Measurements from ENCODE around the gene MICAL3.

MICAL3 gene

GRCh38 chr22:17926516-17926915 is 97.8 kb downstream of the MICAL3 start:
- no peak for DNase-seq

- no peak for DNase-seq
Observed at GRCh38 chr22:17925431-17925841, 98.9 kb downstream of the MICAL3 start.

- DNase-seq: no peak
Observed at GRCh38 chr22:17924735-17925364, 99.5 kb downstream of the MICAL3 start.

- DNase-seq: no peak
Observed at GRCh38 chr22:17924076-17924475, 100.3 kb downstream of the MICAL3 start.

DNA sequence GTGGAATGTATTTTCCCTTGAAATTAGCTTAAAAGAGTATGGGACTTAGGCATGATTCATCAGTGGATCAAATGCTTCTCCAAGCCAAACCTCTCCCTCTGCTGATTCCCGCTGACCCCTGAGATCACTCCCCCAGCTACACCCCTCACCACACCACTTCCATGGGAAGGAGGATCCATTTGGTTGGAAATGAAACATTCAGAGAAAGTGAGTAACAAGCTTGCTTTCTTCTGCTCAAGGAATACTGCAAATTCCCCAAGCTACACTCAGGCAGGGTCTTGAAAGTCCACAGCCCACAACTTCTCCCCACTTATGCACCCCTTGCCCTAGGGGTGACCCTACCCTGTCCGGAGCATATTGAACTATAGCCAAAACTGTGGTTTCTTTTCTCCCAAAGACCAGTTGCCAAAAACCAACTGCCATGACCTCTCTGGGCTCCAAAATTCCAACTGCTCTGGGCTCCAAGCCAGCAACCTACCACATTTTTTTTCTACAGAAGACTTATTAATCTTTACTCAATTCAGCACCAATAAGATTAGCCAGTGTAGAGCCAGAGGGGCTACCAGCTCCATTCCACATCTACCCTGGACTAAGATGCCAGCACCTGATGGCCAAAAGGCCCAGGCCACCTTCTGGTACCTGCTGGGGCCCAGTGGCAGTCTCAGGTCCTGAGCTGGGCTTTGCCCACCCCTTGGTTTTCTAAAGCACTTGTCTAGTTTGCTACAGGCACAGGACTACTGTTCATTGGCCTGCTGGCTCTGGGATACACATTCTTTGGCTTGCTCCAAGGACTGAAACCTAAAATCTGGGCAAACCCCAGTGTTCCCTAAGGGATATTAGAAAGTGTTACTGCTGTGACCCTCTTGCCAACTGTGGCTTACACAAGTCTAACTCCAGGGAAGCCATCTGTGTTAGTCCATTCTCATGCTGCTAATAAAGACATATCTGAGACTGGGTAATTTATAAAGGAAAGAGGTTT is 101.1 kb downstream of the MICAL3 start:
- DNase-seq: no peak

DNA sequence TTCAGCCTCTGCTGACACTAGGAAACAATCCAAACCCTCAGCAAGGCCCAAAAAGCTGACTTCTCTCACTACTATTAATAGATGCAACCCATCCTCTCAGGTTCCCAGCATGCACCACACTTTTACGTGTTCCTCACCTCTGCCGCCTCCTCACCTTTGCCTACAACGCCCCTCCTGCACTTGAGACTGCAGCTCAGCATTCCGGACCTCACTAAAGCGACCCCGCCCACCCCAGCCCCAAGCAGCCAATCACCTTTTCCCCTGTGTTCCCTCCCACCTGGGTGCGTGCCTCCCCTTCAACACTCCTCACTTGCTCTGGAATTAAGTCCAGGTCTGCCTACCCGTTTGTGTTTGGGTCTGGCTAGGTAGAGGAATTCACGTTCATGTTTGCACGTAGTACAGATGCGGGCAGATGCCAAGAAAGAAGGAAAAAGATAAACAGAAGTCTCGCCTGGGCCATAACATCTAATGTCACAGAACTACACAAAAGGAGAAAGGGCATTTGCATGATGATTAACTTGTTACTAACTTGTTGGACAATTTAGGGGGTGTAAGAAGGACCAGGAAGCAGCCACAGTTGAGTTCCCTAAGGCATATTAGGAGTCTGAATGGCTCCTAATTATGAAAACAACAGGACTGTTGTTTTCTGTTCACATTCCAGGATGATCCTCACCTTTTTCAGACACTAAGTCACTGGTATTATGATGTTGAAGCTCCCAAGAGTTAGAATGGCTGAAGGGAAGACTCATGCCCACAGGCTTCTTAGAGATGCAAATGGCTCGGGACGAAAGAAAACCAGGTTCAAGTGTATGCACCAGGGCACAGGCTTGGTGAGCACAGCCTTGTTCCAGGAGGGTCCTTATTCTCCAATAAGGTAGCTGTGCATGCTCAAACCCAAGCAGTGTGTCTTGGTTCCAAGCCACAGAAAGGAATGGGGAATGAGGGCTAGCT is 102.2 kb downstream of the MICAL3 start:
- DNase-seq: no peak

DNA sequence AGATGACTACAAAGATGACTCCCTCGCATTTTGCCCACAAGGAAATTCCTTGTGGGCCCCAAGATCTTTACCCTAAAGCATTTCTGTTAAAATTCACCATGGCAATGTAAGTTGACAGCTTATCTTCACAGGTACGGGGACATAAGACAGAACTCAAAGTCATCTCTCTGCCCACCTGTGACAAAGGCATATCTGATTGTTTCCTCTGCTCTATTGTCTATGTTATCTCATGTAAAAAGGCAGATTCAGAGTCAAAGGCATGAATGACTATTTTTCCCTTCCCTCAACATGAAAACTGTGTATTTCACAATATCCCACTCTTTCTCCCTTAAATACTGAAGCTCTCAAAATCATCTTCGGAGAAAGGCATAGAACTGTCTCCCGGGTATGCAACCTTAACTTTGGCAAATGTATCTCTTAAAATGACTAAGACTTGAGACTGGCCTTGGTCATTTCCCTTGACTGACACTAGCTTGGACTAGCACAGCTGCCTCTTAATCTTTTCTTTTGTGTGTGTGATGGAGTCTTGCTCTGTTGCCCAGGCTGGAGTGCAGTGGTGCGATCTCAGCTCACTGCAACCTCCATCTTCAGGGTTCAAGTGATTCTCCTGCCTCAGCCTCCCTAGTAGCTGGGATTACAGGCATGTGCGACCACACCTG is 103.2 kb downstream of the MICAL3 start:
- DNase-seq: no peak

GRCh38 chr22:17920145-17920605 is 104.2 kb downstream of the MICAL3 start:
- no peak for DNase-seq

DNA sequence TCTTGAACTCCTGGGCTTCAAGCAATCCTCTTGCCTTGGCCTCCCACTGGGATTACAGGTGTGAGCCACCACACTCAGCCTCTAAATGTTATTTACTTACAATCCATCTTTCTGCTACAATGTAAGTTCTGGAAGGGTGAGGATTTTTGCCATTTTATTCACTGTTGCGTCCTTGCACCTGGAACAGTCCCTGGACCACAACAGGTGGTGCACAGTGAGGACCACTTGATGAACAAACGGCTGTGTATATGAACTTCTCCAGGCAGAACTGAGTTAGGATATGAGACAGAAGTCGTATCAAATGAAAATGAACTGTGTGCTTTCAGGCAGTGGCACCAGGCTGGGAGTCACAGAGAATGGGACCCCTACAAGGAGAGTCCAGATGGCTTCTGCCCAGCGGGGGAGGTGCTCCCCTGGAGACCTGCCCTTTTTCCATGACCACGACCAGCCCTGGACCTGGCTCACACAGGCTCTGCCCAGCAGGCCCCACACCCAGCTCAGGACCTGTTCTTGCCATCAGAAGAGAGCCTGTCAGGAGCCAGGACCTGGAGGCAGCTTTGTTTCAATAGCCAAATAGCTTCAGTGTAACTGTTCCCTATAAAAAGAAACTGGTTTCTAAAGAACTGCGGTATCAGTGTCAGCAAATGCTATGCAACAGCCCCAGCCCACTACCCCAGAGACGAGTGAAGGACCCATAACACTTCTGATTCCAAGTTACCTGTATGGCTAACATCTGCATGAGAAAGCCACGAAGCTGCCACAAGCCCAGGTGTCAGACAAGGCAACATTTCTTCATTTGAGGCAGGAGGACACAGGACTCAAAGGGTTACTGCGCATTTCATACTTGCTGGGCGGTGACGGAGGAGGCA is 104.9 kb downstream of the MICAL3 start:
- DNase-seq: no peak

- no peak for DNase-seq
Observed at GRCh38 chr22:17918840-17919239, 105.5 kb downstream of the MICAL3 start.

DNA sequence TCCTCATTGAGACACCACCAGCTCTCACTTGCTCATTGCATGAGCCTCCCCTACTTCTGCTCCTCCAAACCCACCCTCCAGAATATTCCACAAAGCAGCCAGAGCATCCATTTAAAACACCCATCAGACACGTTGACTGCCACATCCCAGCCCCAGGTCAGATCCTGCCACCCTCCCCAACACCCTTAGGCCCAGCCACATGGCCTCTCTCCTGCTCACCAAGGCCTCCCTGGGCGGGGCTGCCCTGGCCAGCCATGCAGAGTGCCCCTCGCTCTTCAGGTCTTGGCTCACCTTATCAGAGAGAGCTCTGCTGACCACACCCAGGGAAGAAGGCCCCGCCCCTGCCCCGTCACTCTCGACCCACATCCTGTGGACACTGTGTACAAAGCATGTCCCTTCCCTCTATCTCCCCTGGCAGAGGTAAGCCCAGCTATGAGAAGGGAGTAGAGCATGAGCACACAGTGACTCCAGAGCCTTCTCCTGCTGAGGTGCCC is 106.8 kb downstream of the MICAL3 start:
- DNase-seq: peak in 1 of 2 donors; percentile 23

- no peak for DNase-seq
Observed at GRCh38 chr22:17916226-17916889, 108.0 kb downstream of the MICAL3 start.

- DNase-seq: no peak
Observed at GRCh38 chr22:17915676-17916075, 108.7 kb downstream of the MICAL3 start.

DNA sequence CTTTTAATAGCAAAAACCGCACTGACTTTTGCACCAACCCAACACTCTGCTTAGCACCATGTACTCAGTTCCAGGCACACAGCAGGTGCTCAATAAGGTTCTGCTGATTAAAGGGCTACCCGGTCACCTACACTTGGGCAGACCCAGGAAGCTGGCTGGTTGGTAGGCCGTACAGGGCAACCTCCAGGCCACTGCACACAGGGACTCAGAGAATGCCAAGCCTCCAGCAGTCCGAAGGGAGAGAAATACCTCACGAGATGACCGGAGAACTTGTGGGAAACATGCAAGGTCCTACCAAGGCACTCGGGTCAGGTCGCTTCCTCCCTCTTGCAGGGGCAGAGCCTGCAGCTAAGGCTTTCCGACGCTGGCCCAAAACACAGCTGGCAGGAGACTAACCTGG is 109.2 kb downstream of the MICAL3 start:
- DNase-seq: no peak

- no peak for DNase-seq
Observed at GRCh38 chr22:17914474-17914873, 109.9 kb downstream of the MICAL3 start.

- DNase-seq: no peak
Observed at GRCh38 chr22:17913801-17914347, 110.5 kb downstream of the MICAL3 start.

GRCh38 chr22:17912945-17913721 is 111.2 kb downstream of the MICAL3 start:
- DNase-seq: no peak

- no peak for DNase-seq
Observed at GRCh38 chr22:17911887-17912286, 112.5 kb downstream of the MICAL3 start.

DNA sequence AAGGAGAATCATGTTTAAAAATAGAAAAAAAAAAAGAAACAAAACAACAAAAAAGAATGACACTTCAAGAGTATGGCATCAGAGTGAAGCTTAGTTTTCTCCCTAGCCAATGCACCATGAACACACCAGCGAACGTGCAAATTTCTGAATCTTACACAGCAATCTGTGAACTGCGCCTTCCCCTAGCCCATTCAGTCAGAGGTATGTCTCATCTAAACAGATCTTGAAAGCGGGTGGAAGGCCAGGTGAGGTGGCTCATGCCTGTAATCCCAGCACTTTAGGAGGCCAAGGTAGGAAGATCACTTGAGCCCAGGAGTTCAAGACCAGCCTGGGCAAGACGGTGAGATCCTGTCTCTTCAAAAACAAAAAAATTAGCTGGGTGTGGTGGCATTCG is 113.1 kb downstream of the MICAL3 start:
- no peak for DNase-seq

All from CD4-positive, alpha-beta T cell treated with Interleukin-4 for 1 hour (primary cell).